Measurements from ENCODE around the gene HSPA9.

Gene HSPA9

GRCh38 chr5:138580777-138581176 lies 5.6 kb upstream of the HSPA9 start:
- TF ChIP-seq TEAD4 (IDR thresholded peaks at IDR 0.05), result no peak
- TF ChIP-seq TAF1 (IDR thresholded peaks at IDR 0.05; ENCODE audit: low read depth), result no peak
- TF ChIP-seq TCF12 (IDR thresholded peaks at IDR 0.05; ENCODE audit: low read depth), result no peak
- TF ChIP-seq YY1 (IDR thresholded peaks at IDR 0.05; ENCODE audit: low read depth), result no peak
- TF ChIP-seq FOXM1 (IDR thresholded peaks at IDR 0.05; ENCODE audit: borderline replicate concordance, low read depth), result no peak
- no peak for TF ChIP-seq USF1 (IDR thresholded peaks at IDR 0.05)
- no peak for TF ChIP-seq RAD21 (IDR thresholded peaks at IDR 0.05; ENCODE audit: low read depth)
- no peak for TF ChIP-seq EP300 (IDR thresholded peaks at IDR 0.05; ENCODE audit: borderline replicate concordance)
- no peak for TF ChIP-seq CREB1 (IDR thresholded peaks at IDR 0.05; ENCODE audit: low read depth)
- no peak for TF ChIP-seq EGR1 (IDR thresholded peaks at IDR 0.05)
- no peak for TF ChIP-seq CEBPB (IDR thresholded peaks at IDR 0.05)
- TF ChIP-seq ZBTB7A (IDR thresholded peaks at IDR 0.05; ENCODE audit: low read depth), result no peak
- TF ChIP-seq REST (IDR thresholded peaks at IDR 0.05; ENCODE audit: low read depth), result no peak
- no peak for TF ChIP-seq NFIC (IDR thresholded peaks at IDR 0.05)
- no peak for TF ChIP-seq MAX (IDR thresholded peaks at IDR 0.05)

- TF ChIP-seq NFIC (IDR thresholded peaks at IDR 0.05) (no peak), TEAD4 (IDR thresholded peaks at IDR 0.05) (no peak), CEBPB (IDR thresholded peaks at IDR 0.05) (no peak), EGR1 (IDR thresholded peaks at IDR 0.05) (no peak), YY1 (IDR thresholded peaks at IDR 0.05; ENCODE audit: low read depth) (no peak), CREB1 (IDR thresholded peaks at IDR 0.05; ENCODE audit: low read depth) (no peak)
Measured at GRCh38 chr5:138580001-138580400, 4.8 kb upstream of the HSPA9 start.

- TF ChIP-seq CREB1 (IDR thresholded peaks at IDR 0.05; ENCODE audit: low read depth) (no peak), CEBPB (IDR thresholded peaks at IDR 0.05) (no peak), NFIC (IDR thresholded peaks at IDR 0.05) (no peak), USF1 (IDR thresholded peaks at IDR 0.05) (no peak), EGR1 (IDR thresholded peaks at IDR 0.05) (no peak), TEAD4 (IDR thresholded peaks at IDR 0.05) (no peak), RAD21 (IDR thresholded peaks at IDR 0.05; ENCODE audit: low read depth) (no peak), FOXM1 (IDR thresholded peaks at IDR 0.05; ENCODE audit: borderline replicate concordance, low read depth) (no peak), EP300 (IDR thresholded peaks at IDR 0.05; ENCODE audit: borderline replicate concordance) (no peak), MAX (IDR thresholded peaks at IDR 0.05) (no peak), ZBTB7A (IDR thresholded peaks at IDR 0.05; ENCODE audit: low read depth) (no peak), TCF12 (IDR thresholded peaks at IDR 0.05; ENCODE audit: low read depth) (no peak), TAF1 (IDR thresholded peaks at IDR 0.05; ENCODE audit: low read depth) (no peak), REST (IDR thresholded peaks at IDR 0.05; ENCODE audit: low read depth) (no peak), YY1 (IDR thresholded peaks at IDR 0.05; ENCODE audit: low read depth) (no peak)
Measured at GRCh38 chr5:138579517-138579863, 4.3 kb upstream of the HSPA9 start.

- TF ChIP-seq CEBPB (IDR thresholded peaks at IDR 0.05) (no peak), CREB1 (IDR thresholded peaks at IDR 0.05; ENCODE audit: low read depth) (no peak), MAX (IDR thresholded peaks at IDR 0.05) (no peak), TCF12 (IDR thresholded peaks at IDR 0.05; ENCODE audit: low read depth) (no peak), TEAD4 (IDR thresholded peaks at IDR 0.05) (no peak), NFIC (IDR thresholded peaks at IDR 0.05) (no peak), USF1 (IDR thresholded peaks at IDR 0.05) (no peak), EGR1 (IDR thresholded peaks at IDR 0.05) (no peak), FOXM1 (IDR thresholded peaks at IDR 0.05; ENCODE audit: borderline replicate concordance, low read depth) (no peak), RAD21 (IDR thresholded peaks at IDR 0.05; ENCODE audit: low read depth) (no peak), REST (IDR thresholded peaks at IDR 0.05; ENCODE audit: low read depth) (no peak)
Measured at GRCh38 chr5:138577452-138577851, 2.3 kb upstream of the HSPA9 start.

Measured in Ishikawa (cell line).